Ishikawa (cell line): ENCODE results near the gene SLC35E1.

Experiments used
- CEBPB ChIP-seq: IDR thresholded peaks from 2 replicates; pipeline ENCODE4 v1.6.1; 2012
- CREB1 ChIP-seq: IDR thresholded peaks from 2 replicates; pipeline ENCODE4 v1.6.1; 2012; ENCODE audit warnings: low read depth
- EGR1 ChIP-seq: IDR thresholded peaks from 2 replicates; pipeline ENCODE4 v1.6.1; 2012
- EP300 ChIP-seq: IDR thresholded peaks from 2 replicates; pipeline ENCODE4 v1.6.1; 2012; ENCODE audit warnings: borderline replicate concordance
- MAX ChIP-seq: IDR thresholded peaks from 2 replicates; pipeline ENCODE4 v1.6.1; 2012
- NFIC ChIP-seq: IDR thresholded peaks from 2 replicates; pipeline ENCODE4 v1.6.1; 2012
- RAD21 ChIP-seq: IDR thresholded peaks from 2 replicates; pipeline ENCODE4 v1.6.1; 2012; ENCODE audit warnings: low read depth
- REST ChIP-seq: IDR thresholded peaks from 2 replicates; pipeline ENCODE4 v1.6.1; 2012; ENCODE audit warnings: low read depth, mild to moderate bottlenecking
- TAF1 ChIP-seq: IDR thresholded peaks from 2 replicates; pipeline ENCODE4 v1.6.1; 2012; ENCODE audit warnings: low read depth, mild to moderate bottlenecking
- TCF12 ChIP-seq: IDR thresholded peaks from 2 replicates; pipeline ENCODE4 v1.6.1; 2012; ENCODE audit warnings: low read depth
- USF1 ChIP-seq: IDR thresholded peaks from 2 replicates; pipeline ENCODE4 v1.6.1; 2012
- ZBTB7A ChIP-seq: IDR thresholded peaks from 2 replicates; pipeline ENCODE4 v1.6.1; 2012; ENCODE audit warnings: low read depth

GRCh38 chr19:16532440-16533234 lies 39.6 kb downstream of the SLC35E1 start:
- no peak for TF ChIP-seq TAF1
- TF ChIP-seq RAD21: no peak
- TF ChIP-seq MAX: no peak
- no peak for TF ChIP-seq EP300
- no peak for TF ChIP-seq ZBTB7A
- TF ChIP-seq REST: no peak
- TF ChIP-seq CEBPB: no peak
- TF ChIP-seq CREB1: no peak
- TF ChIP-seq TCF12: no peak
- TF ChIP-seq USF1: no peak
- no peak for TF ChIP-seq NFIC
- TF ChIP-seq EGR1: no peak
